Heart left ventricle (tissue), 13 donors: ENCODE results near the gene MPV17L2.

ENCODE experiments used
- POLR2A ChIP-seq, 2 donors: fragments of 450-650 bp; IDR thresholded peaks; one replicate each; pipeline ENCODE4 v1.6.1; 2017; ENCODE audit warnings: antibody characterized with exemption in 2 of 2, mild to moderate bottlenecking in 2 of 2, moderate library complexity in 2 of 2
- TF ChIP-seq, protein P1 (sequence below), 12 donors: fragments of 200-600 bp; sonication (generic) in 4 of 12; IDR thresholded peaks; one replicate each; pipeline versions ENCODE4 v1.5.0 to v1.8.0; 2018 to 2022; ENCODE audit warnings: antibody characterized with exemption in 12 of 12, mild to moderate bottlenecking in 5 of 12
- donor health status: ischemic (EF 13 %, LVEDD 7.1; RV severe dilation, severe dysfunction).
- donor health status: DM: no; HTN: yes; CAD: no.
- donor health status: DM: no; HTN: no; CAD: no.
- donor health status: ischemic (EF 25% LVEDD 6.9; RV normal size, moderate dysfunction).
- donor health status: ischemic (EF 25% LVEDD 5.7; RV mildly dilated, moderate dysfunction).
- donor health status: ischemic (EF 35%, LVEDD 5.7; RV mildly dilated, moderate dysfunction).
- donor health status: nonischemic (EF 11% LVEDD 7.7; RV severe dilation, severe dysfunction).
- donor health status: DM: yes; HTN: yes; CAD: no.
- donor health status: PGD.
- donor health status: ischemic (EF 29% LVEDD 5.4; RV normal size, mild dysfunction).
- donor health status: nonischemic (EF 23%, LVEDD 6.1; RV moderate dilation, normal function).

DNA sequence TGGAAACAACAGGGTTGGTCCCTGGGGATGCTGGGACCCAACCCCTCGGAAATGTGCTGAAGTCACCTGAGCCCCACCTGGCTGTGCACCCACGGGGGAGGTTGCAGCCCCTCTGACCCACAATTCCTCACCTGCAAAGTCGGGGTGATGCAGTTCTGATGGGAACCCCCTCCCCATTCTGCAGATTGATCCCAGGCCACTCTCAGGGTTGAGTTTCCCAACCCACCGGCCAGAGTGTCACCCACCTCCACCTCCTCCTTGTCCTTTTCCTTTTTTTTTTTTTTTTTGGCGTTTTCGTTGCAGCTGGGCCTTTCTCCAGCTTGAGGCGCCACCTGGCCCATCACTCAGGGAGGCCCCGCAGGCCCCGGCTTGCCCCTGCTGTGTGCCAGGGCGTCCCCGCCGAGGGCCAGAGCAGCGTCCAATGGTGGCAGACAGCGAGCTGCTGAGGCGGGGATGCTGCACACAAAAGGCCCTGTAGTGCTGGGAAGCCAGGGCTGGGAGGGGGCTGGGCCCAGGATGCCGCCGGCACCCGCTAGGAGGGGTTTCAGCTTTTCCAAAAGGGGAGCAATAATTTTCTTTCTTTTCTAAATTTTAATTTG is 35.5 kb upstream of the MPV17L2 start:
- no peak for TF ChIP-seq POLR2A (IDR thresholded peaks at IDR 0.05)
- TF ChIP-seq, protein P1, sequence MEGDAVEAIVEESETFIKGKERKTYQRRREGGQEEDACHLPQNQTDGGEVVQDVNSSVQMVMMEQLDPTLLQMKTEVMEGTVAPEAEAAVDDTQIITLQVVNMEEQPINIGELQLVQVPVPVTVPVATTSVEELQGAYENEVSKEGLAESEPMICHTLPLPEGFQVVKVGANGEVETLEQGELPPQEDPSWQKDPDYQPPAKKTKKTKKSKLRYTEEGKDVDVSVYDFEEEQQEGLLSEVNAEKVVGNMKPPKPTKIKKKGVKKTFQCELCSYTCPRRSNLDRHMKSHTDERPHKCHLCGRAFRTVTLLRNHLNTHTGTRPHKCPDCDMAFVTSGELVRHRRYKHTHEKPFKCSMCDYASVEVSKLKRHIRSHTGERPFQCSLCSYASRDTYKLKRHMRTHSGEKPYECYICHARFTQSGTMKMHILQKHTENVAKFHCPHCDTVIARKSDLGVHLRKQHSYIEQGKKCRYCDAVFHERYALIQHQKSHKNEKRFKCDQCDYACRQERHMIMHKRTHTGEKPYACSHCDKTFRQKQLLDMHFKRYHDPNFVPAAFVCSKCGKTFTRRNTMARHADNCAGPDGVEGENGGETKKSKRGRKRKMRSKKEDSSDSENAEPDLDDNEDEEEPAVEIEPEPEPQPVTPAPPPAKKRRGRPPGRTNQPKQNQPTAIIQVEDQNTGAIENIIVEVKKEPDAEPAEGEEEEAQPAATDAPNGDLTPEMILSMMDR (IDR thresholded peaks at IDR 0.05), result no peak
